Activated CD4-positive, alpha-beta T cell treated with anti-CD3 and anti-CD28 coated beads for 4 hours (primary cell): ENCODE data around the gene DPP6.

Experiments
- DNase-seq, 2 donors: peaks; one replicate each; pipeline ENCODE4 v3.0.0-alpha.2; 2020

Gene DPP6

DNA sequence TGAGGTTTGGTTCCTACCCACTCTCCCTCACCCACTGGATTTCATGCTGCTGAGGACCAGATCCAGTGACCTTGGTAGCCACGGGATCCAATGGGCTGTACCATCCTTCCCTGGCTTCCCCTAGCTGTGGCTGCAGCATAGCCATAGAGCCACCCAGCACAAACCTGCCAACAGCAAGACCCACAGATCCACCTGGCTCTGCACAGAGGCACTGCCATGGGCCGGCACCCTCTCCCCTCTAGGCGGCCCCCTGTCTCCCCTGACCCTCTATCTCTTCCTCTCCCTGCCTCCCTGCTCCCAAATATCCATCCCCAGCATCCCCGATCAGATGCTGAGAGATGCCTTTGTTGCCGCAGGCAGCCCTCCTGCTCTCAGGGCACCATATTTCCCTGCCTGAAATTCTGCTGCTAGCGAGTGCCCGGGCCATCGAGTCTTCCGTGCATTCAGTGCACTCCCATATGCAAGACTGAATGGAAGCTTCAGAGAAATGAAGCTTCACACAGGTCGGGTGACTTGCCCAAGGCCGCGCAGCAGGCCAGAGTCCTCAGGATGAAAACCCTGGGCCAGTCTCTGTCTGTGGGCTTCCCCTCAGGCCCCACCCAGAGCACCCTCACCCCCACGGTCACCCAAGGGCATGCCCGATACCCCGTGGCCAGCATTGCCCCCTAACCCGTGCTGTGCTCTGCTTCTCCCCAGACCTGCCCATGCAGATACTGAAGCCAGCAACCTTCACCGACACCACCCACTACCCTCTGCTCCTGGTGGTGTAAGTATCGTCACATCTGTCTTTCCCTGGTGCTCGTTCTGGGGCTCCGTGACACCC is 819.9 kb downstream of the DPP6 start:
- no peak for DNase-seq

DNA sequence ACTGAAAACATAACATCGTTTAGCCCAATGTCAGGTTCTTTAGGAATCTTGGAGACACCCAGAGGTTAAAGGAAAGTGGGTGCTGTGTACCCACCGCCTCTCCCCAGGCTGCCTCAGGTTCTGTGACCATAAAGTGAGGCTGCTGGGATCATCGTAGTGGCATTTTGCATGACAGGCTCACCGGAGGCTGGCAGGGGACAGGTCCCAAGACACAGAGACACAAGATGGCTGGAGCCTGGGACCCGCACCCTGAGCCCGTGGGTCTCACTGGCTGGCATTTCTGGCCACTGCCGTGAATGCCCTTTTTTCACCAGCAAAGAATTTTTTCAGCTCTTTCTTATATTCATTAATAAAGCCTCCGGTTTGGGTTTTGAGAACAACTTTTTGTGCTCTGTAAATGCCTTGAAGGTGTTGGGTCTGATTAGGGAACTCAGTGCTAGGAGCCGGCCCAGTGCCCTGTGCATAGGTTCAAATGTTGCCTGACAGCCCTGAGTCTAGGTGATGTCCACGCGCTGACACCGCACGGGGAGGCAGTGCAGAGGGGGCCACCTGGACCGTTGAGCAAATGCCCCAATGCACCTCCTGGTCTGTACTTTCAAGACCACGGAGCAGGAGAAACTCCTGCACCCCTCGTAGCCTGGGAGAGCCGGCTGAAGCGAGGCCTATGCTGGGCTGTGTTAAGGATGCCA is 820.8 kb downstream of the DPP6 start:
- no peak for DNase-seq

DNA sequence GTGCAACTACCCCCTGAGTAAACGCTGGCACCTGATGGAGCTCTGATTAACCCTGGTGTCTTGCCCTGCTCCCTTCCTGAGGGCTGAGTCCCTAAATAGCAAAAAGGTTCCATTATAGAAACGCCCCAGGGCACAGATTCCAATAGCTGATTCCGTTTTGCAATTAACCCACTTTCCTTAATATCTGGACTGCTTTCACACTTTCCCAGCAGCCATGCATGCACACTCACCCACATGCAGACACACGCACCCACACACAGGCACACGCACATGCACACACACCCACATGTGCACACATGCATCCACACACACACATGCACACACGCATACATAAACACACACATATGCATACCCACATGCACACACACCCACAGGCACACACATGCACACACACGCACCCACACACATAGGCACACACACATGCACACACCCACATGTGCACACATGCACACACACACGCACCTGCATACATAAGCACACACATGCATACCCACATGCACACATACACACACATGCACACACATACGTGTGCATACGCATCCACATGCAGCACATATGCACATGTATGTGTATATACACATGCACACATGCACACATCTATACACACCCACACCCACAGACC is 821.4 kb downstream of the DPP6 start:
- DNase-seq: no peak

DNA sequence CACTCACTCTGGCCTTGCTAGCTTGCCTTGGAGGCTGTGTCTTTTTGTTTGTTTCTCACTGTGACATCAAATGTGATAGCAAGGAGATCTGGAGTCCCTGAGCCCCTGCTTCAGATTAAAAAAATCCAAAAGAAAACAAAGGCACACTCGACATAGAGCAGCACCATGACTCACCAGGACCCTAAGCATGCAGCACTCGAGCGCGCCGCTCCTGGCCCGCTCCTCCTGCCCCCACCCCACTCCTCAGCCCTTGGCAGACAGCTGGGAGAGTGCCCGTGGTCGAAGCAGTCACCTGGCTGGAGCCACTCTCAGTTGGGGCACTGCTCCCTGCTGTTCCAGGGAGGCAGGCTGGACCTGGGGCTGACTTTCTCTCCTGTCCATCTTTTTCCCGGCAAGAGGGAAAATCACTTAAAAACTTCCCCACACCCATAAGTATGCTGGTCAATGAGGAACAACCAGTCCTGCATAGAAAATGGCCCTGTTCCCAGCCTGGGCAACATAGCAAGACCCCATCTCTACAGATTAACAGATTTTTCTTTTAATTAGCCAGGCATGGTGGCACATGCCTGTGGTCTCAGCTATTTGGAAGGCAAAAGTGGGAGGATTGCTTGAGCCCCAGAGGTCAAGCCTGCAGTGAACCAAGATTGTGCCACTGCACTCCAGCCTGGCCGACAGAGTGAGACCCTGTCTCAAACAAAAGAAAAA is 822.4 kb downstream of the DPP6 start:
- no peak for DNase-seq

DNA sequence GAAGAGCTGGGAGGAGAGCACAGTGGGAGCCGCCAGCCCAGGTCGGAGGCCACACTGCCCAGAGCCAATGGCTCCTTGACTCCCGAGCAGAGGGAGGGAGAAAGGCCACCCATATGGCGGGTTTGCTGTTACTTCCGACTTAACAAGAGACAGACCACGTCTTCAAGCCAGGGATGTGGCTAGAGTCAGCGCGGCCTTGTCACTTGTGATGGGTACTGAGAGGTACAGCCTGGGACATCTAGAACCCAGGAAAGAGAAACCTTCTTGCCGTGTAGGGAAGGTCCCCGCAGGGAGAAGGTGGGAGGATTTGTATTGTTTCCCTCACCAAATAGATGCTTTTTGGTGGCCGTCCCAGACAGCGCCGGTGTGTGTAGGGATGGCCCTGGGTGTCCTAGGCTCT is 823.1 kb downstream of the DPP6 start:
- no peak for DNase-seq

DNA sequence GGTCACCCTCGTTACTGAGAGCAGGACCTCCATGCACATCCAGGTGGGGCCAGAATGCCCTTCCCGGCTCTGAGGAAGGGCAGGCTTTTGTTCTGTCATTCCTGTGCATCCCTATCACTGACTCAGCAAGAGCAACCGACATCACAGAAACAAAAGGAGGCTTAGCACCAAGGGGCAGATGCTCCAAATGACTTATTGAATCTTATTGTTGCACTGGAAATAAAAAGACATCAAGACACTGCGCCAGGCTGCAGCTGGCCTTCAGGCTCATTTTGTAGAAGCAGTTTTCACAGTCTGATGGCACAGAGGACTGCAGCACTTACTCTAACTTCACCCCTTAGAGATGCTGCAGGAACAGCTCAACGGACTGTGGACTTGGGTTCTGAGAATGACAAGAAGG is 824.3 kb downstream of the DPP6 start:
- no peak for DNase-seq

DNA sequence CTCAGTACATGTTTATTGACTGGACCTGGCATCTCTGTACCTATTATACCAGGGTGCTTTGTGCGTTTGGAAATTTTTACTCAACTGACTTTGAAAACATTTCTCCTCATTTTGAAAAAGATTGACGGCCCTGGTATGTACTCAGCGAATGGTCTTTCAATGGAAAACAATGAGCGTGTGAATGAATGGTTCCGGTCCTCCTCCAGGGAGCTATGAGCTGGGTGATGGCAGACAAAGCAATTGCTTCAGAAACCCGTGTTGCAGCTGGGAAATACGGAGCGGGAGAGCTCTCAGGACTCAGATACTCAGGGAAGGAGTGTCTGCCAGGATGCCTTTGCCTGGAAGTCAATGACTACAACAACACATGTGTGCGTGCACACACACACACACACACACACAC is 824.8 kb downstream of the DPP6 start:
- DNase-seq: no peak

DNA sequence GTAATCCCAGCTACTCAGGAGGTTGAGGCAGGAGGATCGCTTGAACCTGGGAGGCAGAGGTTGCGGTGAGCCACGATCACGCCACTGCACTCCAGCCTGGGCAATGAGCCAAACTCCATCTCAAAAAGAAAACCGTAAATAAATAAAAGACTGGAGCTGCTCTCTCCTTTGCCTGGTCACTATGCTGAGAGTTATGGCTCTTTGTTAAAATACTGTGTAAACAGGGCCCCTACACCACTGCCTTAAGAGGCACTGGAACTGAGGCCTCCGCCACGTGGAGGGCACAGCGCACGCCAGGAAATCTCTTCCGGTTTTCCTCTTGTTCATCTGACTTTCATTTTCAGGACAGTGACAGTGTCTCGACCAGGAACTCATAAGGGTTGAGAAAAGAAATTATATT is 827.4 kb downstream of the DPP6 start:
- DNase-seq: no peak

DNA sequence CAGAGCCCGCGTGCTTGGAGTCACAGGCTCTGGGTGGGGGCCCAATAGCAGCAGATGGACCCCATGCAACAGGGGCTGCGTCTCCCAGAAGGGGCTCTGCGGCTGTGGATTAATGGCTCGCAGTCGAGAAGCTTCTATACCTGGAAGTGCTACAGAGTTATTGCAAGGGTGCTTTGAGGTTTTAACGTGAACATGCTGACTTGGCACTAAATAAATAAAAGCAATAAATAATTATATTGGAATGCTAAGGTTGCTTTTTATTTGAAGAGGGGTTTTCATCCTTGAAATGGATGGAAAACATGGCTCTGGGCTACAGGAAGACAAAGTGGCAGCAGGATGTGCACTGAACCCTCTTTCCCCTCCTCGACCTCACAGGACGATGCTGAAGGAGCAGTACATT is 828.3 kb downstream of the DPP6 start:
- no peak for DNase-seq

DNA sequence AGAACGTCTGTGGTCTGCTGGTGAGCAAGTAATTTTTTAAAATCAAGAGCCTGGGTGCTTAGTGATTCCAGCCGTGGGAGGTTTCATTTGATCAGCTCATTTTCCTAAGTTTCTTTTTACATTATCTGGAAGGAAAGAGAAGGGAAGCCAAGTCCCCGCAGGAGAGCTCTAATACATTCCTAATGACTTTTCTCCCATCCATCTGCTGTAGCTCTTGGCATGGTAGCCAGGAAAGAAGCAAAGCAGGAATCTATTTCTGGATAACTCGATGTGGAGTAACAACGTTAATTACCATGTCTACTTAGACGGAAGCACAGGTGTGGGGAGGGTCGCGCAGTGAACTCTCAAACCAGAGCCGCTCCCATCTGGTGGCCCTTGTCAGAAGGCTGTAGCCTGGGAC is 828.8 kb downstream of the DPP6 start:
- DNase-seq: no peak

DNA sequence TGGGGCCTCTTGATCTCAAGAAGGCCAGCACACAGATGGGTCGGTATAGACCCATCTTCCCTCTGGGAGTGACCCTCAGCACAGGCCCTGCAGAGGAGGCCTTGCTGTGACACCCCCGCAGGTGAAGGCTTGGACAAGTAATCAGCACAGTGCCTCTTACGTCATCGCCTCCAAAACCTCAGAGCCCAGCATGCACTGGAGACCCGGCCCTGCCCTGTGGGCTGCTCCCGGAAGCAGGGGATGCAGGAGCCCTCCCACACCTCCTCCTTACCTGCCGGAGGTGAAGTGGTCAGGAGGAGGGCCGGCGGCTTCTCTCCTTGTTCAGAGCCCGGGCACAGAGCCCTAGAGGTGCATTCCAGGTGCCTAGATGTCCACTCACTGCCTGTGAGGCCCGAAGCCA is 829.3 kb downstream of the DPP6 start:
- DNase-seq: no peak

DNA sequence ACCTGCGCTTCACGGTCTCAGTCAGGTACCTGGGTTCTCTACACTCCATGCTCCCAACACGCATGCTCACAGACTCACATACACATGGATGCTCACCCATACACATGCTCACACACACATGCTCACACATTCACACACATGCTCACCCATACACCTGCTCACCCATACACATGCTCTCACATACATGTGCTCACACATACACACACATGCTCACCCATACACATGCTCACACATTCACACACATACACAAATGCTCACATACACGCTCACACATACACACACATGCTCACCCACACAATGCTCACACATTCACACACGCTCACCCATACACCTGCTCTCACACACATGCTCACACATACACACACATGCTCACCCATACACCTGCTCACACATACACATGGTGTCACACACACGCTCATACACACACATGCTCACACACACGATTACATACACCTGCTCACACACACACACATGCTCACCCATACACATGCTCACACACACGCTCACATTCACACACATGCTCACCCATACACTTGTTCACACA is 830.8 kb downstream of the DPP6 start:
- no peak for DNase-seq

DNA sequence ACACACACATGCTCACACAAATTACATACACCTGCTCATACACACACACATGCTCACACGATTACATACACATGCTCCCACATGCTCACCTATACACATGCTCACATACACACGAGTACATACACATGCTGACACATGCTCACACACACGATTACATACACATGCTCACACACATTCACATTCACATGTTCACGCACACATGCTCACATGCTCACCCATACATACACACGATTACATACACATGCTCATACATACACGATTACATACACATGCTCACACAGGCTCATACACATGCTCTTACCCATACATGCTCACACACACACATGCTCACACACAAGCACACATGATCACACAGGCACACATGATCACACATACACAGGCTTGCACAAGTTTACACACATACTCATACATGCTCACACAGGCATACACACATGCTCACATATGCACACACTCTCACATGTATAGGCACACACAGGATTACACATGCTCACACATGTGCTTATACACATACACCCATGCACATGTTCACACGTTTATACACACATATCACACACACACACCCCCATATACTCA is 832.2 kb downstream of the DPP6 start:
- DNase-seq: no peak

DNA sequence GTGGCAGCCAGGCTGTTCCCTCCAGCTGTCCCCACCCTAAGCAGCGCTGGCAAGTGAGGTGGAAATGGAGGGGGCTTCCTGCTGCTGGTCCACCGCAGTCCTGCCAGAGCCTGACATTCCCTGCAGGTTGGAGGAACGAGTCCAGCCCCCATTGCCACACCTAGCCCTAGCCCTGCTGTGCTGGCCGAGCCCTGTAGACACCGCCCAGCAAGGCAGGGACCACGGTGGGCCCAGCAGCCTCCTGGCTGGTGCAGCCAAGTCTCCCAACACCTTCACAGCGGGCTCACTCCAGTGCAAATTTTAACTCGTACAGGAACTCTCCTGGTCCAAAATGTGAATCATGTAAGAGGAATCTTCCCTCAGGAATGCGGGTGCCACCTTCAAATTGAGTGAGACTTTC is 834.4 kb downstream of the DPP6 start:
- no peak for DNase-seq

DNA sequence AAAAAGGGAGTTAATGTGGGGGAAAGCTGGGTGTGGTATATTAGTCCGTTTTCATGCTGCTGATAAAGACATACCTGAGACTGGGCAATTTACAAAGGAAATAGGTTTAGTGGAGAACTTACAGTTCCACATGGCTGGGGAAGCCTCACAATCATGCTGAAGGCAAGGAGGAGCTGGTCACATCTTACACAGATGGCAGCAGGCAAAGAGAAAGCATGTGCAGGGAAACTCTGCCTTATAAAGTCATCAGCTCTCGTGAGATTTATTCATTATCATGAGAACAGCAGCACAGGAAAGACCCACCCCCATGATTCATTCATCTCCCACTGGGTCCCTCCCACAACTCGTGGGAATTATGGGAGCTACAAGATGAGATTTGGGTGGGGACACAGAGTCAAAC is 836.5 kb downstream of the DPP6 start:
- no peak for DNase-seq

DNA sequence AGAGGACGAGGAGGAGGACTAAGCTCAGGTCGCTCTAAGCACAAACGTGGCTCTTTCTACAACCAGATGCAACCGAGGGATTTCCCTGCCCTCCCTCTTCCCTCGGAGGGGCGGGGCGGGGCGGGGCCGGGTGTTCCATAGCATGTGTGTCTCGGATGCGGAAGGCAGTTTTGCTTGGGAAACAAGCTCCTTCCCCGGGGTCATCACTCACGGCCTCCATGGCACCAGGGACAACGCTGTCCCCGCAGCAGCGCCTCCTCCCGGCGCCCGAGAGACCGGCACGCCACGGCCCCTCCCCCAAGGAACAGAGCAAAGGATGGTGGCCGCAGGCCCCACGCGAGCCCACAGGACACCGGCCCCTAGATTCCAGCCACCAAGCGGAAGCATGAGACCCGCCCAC is 840.3 kb downstream of the DPP6 start:
- DNase-seq: no peak

DNA sequence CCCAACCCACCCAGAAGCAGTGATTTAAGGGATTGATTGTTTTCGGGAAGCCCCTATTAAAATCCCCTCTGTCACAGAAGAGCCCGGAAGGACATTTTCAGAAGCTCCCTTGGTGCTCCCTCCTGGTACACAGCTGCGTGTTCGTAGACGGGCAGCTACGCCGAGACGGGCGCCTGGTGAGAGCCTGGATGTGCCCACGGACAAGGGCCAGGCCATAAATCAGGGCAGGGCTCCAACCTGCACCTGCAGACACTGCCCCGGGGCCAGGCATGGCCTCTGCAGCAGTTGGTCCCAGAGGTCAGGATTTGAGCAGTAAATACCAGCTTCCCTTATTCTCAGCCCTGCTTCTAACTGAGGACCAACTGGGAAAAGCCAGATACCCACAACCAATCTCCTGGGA is 843.9 kb downstream of the DPP6 start:
- no peak for DNase-seq

DNA sequence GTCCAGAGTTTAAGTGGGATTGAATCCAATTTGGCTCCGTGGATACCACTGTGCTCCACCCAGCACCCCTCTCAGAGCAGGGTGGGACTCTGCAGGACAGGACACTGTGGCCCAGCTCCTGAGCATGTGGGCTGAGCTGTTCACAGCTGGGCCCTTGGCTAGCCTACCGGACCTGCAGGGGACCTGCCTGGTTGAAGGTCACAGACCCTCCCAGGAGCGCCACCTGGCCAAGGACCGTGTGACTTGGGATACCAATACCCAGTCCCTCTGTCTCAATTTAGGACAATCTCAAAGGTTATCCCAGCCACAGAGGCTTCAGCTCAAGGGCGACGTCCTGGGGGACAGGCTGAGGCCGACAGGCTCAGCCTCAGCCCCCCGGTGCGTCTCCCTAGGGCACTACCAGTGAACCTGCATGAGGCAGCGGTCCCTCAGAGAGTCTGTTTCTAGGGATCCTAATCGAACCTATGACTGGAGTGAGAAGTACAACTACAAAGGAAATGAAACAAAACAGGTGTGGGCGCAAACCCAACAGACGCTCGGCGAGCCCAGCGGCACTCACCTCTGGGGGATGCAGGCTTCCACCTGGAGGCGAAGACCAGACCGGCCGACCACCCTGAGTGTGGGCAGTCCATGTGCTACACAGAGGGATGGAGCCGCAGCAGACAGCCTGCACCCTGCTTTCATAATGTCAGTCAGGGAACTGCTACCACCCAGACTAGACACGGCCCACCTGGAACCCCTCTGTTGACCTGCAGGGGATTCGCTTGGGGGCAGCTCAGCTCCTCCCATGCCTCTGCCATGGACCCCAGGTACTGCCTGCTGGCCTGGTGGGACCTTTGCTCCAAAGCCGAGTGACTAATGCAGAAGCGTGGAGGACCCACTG is 847.0 kb downstream of the DPP6 start:
- no peak for DNase-seq

DNA sequence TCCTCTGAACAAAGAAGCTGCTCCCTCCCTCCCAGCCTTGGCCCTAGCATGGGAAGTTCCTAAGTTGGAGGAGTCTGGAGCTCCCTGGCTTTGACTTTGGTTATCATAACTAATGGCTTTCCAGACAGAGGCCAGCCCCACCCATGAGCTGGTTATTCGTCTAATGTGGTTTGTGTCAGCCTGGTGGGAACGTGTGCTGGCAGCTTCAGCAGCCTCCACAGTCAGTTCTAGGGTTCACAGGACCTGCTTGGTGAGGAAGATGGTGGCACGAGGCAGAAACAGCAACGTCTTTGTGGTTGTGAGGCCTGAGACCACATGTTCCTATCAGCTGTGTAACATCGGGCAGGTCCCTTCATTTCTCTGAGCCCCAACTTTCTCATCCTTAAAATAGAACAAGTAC is 847.7 kb downstream of the DPP6 start:
- no peak for DNase-seq

DNA sequence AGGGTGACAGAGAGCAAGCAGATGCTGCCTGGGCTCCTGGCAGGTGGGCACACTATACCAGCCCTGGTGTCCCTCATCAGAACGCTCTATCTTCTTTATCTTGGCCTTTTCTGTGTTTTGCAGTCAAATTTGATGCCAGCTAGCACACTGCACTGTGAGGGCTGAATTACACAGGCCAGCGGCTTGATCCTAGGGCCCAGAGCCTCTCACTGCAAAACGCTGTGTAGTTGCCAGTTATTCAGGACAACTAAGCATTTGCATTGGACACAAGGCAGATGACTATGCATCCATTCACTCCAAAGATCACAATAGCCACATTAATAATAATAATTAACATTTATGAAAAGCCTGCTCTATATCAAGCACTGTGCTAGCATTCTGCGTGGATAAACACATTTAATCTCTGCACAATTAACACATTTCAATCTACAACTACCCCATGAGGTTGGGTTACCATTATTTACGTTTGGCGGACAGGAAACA is 850.4 kb downstream of the DPP6 start:
- DNase-seq: no peak

DNA sequence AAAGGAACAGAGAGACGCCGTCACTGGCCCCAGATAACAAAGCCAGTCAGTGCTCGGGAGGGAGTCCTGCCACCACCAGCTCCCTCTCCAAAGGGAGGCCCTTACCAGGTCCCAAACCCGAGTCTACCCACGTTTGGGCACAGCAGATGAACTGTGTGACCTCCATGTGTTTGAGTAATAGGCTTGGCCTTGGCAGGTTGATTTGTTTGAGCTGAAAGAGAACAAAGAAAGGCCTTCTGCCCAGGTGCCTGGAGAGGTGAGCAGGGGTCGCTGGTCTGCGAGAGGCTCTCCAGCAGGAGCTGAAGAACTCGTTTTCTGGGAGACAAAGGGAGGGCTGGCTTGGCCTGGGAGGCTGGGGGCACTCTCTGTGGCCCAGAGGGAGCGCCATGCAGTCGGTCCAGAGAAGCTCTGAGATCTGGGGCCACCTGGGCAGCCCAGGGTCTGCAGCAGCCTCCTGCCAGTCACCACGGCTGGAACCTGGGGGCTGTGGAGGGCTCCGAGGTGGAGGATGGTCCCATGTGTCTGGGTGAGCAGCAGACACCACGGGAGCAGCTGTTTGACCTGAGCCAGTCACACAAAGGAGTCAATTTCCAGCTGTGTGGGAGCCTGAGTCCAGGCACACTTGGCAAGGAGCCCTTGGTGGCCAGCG is 851.0 kb downstream of the DPP6 start:
- DNase-seq: no peak
